HG03460 (cell line): ENCODE data around the gene RASL10B.

Experiments used
- ATAC-seq: cut with Tn5 transposase; IDR thresholded peaks from one replicate; pipeline ENCODE4 v1.9.1; 2021; ENCODE audit not compliant: unreplicated experiment

Gene RASL10B

GRCh38 chr17:35763767-35764122 lies 32.3 kb downstream of the RASL10B start:
- ATAC-seq = no peak

- ATAC-seq = peak; percentile 74
Observed at GRCh38 chr17:35764123-35764991, 32.9 kb downstream of the RASL10B start.

GRCh38 chr17:35765086-35765710 lies 33.8 kb downstream of the RASL10B start:
- ATAC-seq = no peak

- ATAC-seq = no peak
Observed at GRCh38 chr17:35765756-35766488, 34.5 kb downstream of the RASL10B start.

- no peak for ATAC-seq
Observed at GRCh38 chr17:35766489-35766877, 35.0 kb downstream of the RASL10B start.

GRCh38 chr17:35766903-35767510 lies 35.6 kb downstream of the RASL10B start:
- ATAC-seq = no peak

- no peak for ATAC-seq
Observed at GRCh38 chr17:35768797-35769196, 37.4 kb downstream of the RASL10B start.

GRCh38 chr17:35769895-35770486 lies 38.6 kb downstream of the RASL10B start:
- no peak for ATAC-seq

GRCh38 chr17:35773129-35773528 lies 41.7 kb downstream of the RASL10B start:
- no peak for ATAC-seq

GRCh38 chr17:35773679-35774425 lies 42.4 kb downstream of the RASL10B start:
- ATAC-seq = no peak

GRCh38 chr17:35774499-35774898 lies 43.1 kb downstream of the RASL10B start:
- ATAC-seq = no peak

- ATAC-seq = no peak
Observed at GRCh38 chr17:35775039-35775438, 43.6 kb downstream of the RASL10B start.

GRCh38 chr17:35775583-35775982 lies 44.1 kb downstream of the RASL10B start:
- no peak for ATAC-seq

GRCh38 chr17:35778641-35779196 lies 47.3 kb downstream of the RASL10B start:
- ATAC-seq = no peak

- ATAC-seq = no peak
Observed at GRCh38 chr17:35780950-35781349, 49.5 kb downstream of the RASL10B start.

- ATAC-seq = no peak
Observed at GRCh38 chr17:35784895-35785294, 53.5 kb downstream of the RASL10B start.

GRCh38 chr17:35786941-35787432 lies 55.5 kb downstream of the RASL10B start:
- ATAC-seq = no peak

- ATAC-seq = no peak
Observed at GRCh38 chr17:35788477-35789368, 57.3 kb downstream of the RASL10B start.

- no peak for ATAC-seq
Observed at GRCh38 chr17:35790841-35791240, 59.4 kb downstream of the RASL10B start.
